Effector CD8-positive, alpha-beta T cell (primary cell): Measurements from ENCODE around the gene CST3.
"Not testable (repeated sequence)": the region's sequence is repeated elsewhere in the genome, so short reads cannot be mapped to it uniquely, and the experiment has no call there.

ENCODE experiments used
- DNase-seq: peaks from one replicate; lab custom pipeline; 2025; lab: John Stamatoyannopoulos, UW

CST3 gene

GRCh38 chr20:23643659-23644058, 5.9 kb upstream of the CST3 start:
- no peak for DNase-seq

- DNase-seq: no peak
These were observed 4.4 kb upstream of the CST3 start for GRCh38 chr20:23641936-23642751.

GRCh38 chr20:23640671-23641667, 3.2 kb upstream of the CST3 start:
- no peak for DNase-seq

GRCh38 chr20:23640018-23640601, 2.4 kb upstream of the CST3 start:
- DNase-seq: no peak

- no peak for DNase-seq
These were observed 1.8 kb upstream of the CST3 start for GRCh38 chr20:23639490-23639958.

GRCh38 chr20:23638309-23638708, 554 bp upstream of the CST3 start:
- no peak for DNase-seq

- no peak for DNase-seq
These were observed 860 bp downstream of the CST3 start for GRCh38 chr20:23636908-23637281.

DNA sequence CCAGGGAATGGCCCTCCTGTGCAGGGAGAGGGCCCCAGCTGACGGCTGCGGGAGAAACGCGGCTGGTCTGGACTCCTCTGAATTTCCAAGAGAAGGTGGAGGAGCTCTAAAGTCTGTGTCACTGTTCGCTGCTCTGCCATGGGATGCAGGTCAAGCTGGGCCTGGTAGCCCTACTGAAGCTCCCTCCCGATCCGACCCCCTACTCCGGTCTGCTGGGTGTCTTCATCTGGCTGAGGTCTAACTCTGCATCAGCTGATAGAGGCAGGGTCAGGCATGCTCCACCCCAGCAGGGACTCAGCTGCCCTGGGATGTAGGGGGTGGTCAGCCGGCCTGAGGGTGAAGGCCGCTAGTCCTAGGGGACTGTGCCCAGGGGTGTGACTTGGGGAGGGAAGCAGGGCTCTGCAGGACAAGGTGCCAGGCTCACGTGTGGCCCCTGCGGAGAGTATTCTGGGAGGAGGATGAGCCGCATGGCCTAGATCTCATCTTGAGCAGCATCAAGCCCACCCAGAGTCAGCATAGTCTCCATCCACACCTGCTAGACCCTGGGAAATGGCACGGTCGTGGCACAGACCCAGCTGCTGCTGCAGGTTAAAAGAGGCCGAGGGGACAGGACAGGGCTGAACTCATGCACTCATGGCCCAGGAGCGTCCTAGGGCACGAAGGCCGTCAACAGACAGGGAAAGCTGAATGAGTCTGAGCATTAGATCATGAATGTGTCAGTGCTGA, 1.4 kb downstream of the CST3 start:
- no peak for DNase-seq

- DNase-seq: not testable (repeated sequence)
These were observed 2.0 kb downstream of the CST3 start for GRCh38 chr20:23635768-23636090.

DNA sequence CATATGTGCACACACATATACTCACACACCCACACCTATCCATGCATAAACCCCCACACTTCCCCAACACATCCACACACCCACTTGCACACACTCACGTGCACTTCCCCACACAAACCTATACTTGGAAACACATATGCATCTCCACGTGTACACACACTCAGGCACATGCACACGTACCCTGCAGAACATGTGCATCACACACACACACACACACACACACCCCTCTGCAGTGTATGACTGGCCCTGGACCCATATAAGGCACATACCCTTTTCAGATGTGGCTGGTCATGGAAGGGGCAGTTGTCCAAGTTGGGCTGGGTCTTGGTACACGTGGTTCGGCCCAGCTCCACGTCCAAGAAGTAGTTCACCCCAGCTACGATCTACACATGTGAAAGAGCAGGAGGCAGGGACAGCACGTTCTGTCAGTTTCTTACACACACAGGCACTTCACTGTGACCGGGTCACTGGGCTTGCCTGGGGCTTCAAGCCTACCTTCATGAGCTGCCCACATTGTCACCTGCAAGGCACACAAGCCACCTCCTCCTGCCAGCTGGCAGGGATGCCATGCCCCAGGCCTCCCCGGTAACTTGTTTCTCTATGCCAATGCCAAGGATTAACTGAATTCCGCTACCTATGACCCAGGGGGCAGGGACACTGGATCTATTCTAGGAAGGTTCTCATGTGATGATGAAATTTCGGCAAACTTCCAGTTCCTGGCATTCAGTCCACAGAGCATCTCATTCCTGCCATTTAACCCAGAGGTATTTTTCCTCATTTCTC, 2.6 kb downstream of the CST3 start:
- no peak for DNase-seq

DNA sequence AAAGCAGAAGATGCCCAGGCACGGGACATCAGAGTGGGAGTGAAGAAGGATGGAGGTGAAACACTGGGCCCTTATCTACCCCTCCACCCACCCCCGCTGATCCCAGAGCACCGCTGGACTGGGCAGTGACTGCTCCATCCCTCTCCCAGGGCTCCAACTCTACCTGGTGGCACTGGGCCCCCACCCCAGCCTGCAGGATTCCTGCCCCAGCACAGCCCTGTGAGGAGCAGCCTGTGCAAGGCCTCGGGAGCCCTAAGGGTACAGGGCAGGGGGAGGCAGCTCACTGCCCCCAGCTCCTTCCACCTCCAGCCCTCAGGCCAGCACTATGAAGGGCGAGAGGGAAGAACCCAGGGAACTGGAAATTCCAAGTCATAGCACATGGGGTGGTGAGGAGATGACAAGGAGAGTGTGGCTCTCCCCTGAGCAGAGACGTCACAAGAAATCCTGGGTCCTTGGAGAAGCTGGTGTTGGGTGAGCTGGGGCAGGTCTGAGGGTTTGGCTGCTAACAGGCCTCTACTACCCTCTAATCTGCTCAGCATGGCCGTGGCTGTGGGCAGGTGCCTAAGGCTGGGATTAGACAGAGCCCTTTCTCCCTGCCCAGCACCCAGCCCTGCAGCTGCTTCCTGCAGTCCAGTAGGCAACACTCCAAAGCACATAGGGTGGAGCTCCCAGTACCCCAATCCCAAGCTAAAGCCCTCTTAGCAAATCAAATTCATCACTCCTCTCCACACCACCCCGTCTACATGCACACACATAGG, 3.5 kb downstream of the CST3 start:
- no peak for DNase-seq

DNA sequence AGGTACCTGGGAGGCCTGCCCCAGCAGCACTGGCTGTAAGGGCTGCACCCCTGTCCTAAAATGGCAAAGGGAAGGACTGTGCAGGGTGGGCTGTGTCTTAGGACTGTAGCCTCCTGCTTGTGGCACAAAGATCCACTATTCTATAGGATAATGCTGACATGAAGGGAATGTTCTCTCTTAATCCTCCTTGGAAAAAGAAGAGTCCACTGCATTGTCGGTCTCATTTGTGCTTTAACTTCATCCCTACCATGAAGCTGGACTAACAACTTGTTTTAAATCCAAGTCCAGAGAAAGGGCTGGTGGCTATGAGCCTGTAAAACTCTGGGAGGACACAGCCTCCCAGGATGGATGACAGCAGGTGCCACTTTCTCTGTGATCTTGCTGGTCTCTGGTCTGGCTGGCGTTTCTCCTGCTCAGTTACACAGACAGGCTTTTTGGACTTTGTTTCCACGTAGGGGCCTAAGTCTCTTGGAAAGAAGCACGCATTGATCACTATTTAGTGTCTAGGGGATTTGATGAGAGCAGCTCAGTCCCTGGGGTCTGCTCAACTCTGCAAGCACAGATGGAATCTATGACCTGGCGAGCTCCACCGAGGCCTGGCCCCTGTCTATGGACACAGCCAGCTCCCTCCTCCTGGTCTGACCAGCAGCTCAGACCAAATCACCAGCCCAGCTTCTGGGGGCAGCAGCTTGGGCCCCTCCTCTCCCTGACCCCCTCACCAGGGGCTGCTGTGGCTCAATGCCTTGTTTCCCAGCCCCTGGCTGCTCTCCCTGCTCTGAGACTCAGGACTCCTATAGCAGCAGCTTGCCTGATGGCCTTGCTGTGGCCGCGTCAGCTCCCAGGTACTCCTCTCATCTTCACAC, 4.8 kb downstream of the CST3 start:
- no peak for DNase-seq

GRCh38 chr20:23631981-23632710, 5.6 kb downstream of the CST3 start:
- DNase-seq: no peak

- no peak for DNase-seq
These were observed 6.4 kb downstream of the CST3 start for GRCh38 chr20:23631226-23631822.

- no peak for DNase-seq
These were observed 7.3 kb downstream of the CST3 start for GRCh38 chr20:23630392-23630849.

DNA sequence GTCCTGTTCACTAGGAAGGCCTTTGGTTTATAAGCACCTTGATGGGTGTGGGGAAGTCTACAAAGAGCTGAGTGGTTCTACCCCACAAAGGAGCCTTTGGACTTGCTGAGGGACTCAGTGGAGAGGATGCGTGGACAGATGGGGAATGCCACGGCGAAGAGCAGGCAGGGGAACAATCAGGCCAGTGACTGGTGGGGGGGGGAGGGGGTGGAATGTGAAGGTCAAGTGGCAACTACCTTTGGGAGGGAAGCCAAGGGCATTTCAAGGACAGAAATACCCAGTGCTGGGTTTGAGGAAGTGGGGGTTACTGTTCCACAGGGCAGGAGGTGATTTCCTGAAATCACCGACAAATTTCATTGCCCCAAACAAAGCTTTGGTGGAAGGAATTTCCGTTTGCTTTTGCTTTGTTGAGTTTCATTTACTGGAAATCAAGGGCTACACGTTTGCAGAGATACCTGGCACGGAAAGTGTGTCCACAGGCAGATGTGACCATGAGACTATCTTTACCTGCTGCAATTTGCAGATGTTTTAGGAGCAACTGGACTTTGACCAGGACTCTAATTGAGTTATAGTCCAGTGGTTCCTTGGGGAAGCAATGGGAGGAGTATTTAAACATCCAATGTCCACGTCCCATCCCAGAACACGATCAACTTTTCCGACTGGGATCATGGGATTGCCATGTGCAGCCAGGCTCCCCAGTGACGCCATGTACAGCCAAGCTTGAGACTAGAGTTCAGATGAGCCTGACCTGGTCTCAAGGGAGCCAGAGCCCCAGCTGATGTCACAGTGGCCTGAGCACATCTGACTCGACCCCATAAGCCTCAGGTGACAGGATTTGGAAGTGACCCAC, 8.0 kb downstream of the CST3 start:
- no peak for DNase-seq

GRCh38 chr20:23629017-23629541, 8.7 kb downstream of the CST3 start:
- no peak for DNase-seq
